GM12878 (cell line): ENCODE data around the gene EBF3. TPM values are rescaled to one million over a fixed set of nuclear protein-coding genes. Genes with fewer than 3 reads are reported as not detected.

Source experiments
- ATAC-seq: fragments of 200-7000 bp; cut with Tn5 transposase; 3 replicates; pipeline ENCODE4 v1.9.1; 2020; ENCODE audit warnings: mild to moderate bottlenecking, moderate library complexity
- BruUV-seq: library from RNA; stranded (reverse); fragments of 400-500 nt; replicated peaks from 2 replicates; lab custom pipeline; 2021; lab: Mats Ljungman, UMichigan
- CTCF ChIA-PET: fragments of 300-600 bp; sonication (Branson Sonifier 250); formaldehyde crosslinking; extraction: SDS; loops from one replicate; lab custom pipeline; 2021; ENCODE audit warnings: inconsistent platforms; lab: Yijun Ruan, JAX
- POLR2A ChIA-PET: fragments of 350-600 bp; formaldehyde crosslinking; extraction: SDS; loops from one replicate; lab custom pipeline; 2021; ENCODE audit warnings: inconsistent platforms; lab: Charles Lee
- RAD21 ChIA-PET: fragments of 300-600 bp; sonication (Branson Sonifier 250); formaldehyde crosslinking; loops from one replicate; lab custom pipeline; 2023; ENCODE audit warnings: antibody characterized with exemption; ENCODE audit not compliant: unreplicated experiment; lab: Charles Lee
- SMC1A ChIA-PET: fragments of 300-600 bp; sonication (Branson Sonifier 250); formaldehyde crosslinking; loops from one replicate; lab custom pipeline; 2023; ENCODE audit not compliant: unreplicated experiment, uncharacterized antibody; lab: Charles Lee
- DNase-seq: peaks from one replicate; pipeline ENCODE4 v3.0.0-alpha.2; 2011; ENCODE audit warnings: low read depth, low spot score
- FAIRE-seq: peaks from 3 replicates; lab custom pipeline; 2011; peaks lifted over from hg19 to GRCh38; lab: Jason Lieb, UNC
- H2AFZ ChIP-seq: 2 replicates; pipeline ENCODE4 v1.6.0; 2011; ENCODE audit warnings: low read depth, low read length, control low read depth; ENCODE audit not compliant: control insufficient read depth
- H3K27ac ChIP-seq: 2 replicates; pipeline ENCODE4 v1.5.1; 2011; ENCODE audit warnings: control low read depth; ENCODE audit not compliant: control insufficient read depth, insufficient read depth
- H3K27me3 ChIP-seq, 2 experiments: replicated peaks in 1 of 2; 2 replicates each; pipeline versions ENCODE4 v1.6.0 to v1.6.1; 2011; ENCODE audit warnings: low read length in 1 of 2; ENCODE audit not compliant: control insufficient read depth in 2 of 2, insufficient read depth in 2 of 2
- H3K36me3 ChIP-seq, 2 experiments: 2 replicates each; pipeline ENCODE4 v1.5.1; 2011; ENCODE audit warnings: low read length in 1 of 2; ENCODE audit not compliant: control insufficient read depth in 2 of 2, insufficient read depth in 2 of 2
- H3K4me1 ChIP-seq: 2 replicates; pipeline ENCODE4 v1.6.1; 2011; ENCODE audit warnings: mild to moderate bottlenecking, low read length, moderate library complexity, mixed read lengths; ENCODE audit not compliant: control insufficient read depth, insufficient read depth
- H3K4me2 ChIP-seq: 2 replicates; pipeline ENCODE4 v1.6.0; 2011; ENCODE audit warnings: control low read depth; ENCODE audit not compliant: control insufficient read depth, insufficient read depth
- H3K4me3 ChIP-seq: fragments of 200-600 bp; sonication (generic); 2 replicates; pipeline ENCODE4 v1.5.1; 2016
- H3K79me2 ChIP-seq: 2 replicates; pipeline ENCODE4 v1.6.0; 2011; ENCODE audit warnings: low read length; ENCODE audit not compliant: control insufficient read depth, insufficient read depth
- H3K9ac ChIP-seq: 2 replicates; pipeline ENCODE4 v1.8.0; 2011; ENCODE audit warnings: low read length, control low read depth, mixed read lengths; ENCODE audit not compliant: control insufficient read depth, insufficient read depth
- H3K9me3 ChIP-seq: replicated peaks from 3 replicates; pipeline ENCODE4 v1.5.1; 2011; ENCODE audit warnings: mild to moderate bottlenecking, low read length; ENCODE audit not compliant: control insufficient read depth, insufficient read depth
- H4K20me1 ChIP-seq: 2 replicates; pipeline ENCODE4 v1.6.0; 2011; ENCODE audit not compliant: control insufficient read depth, insufficient read depth
- BCL3 ChIP-seq: IDR thresholded peaks from 2 replicates; pipeline ENCODE4 v1.6.1; 2011; ENCODE audit warnings: borderline replicate concordance, low read depth, mild to moderate bottlenecking, moderate library complexity, low read length; ENCODE audit not compliant: insufficient read depth, poor library complexity, severe bottlenecking
- EED ChIP-seq: sonication (generic); IDR thresholded peaks from 2 replicates; pipeline ENCODE4 v1.6.1; 2016; ENCODE audit warnings: antibody characterized with exemption, low read depth
- MTA2 ChIP-seq: fragments of 450-650 bp; IDR thresholded peaks from 2 replicates; pipeline ENCODE4 v1.6.1; 2016; ENCODE audit warnings: low read depth, mild to moderate bottlenecking, moderate library complexity
- PBX3 ChIP-seq: IDR thresholded peaks from 2 replicates; pipeline ENCODE4 v1.6.1; 2011; ENCODE audit warnings: mild to moderate bottlenecking, low read depth, low read length, moderate library complexity; ENCODE audit not compliant: insufficient replicate concordance
- POLR2AphosphoS5 ChIP-seq: IDR thresholded peaks from 2 replicates; pipeline ENCODE4 v1.6.1; 2011; ENCODE audit warnings: mild to moderate bottlenecking, low read length, inconsistent platforms
- POU2F2 ChIP-seq: IDR thresholded peaks from 3 replicates; pipeline ENCODE4 v1.6.1; 2011; ENCODE audit warnings: low read depth, mild to moderate bottlenecking, low read length, borderline replicate concordance
- RELA ChIP-seq: fragments of 450-650 bp; IDR thresholded peaks from 2 replicates; pipeline ENCODE4 v1.8.0; 2014; ENCODE audit warnings: borderline replicate concordance; ENCODE audit not compliant: partially characterized antibody
- REST ChIP-seq: IDR thresholded peaks from 2 replicates; pipeline ENCODE4 v1.6.1; 2012; ENCODE audit warnings: mild to moderate bottlenecking, low read depth, low read length
- SMAD5 ChIP-seq: IDR thresholded peaks from 2 replicates; pipeline ENCODE4 v1.6.1; 2016; ENCODE audit warnings: antibody characterized with exemption, low read depth
- STAT3 ChIP-seq: IDR thresholded peaks from 2 replicates; pipeline ENCODE4 v1.6.1; 2011; ENCODE audit warnings: low read depth, low read length, improper control_type of control experiment
- TAF1 ChIP-seq: IDR thresholded peaks from 2 replicates; pipeline ENCODE4 v1.6.1; 2011; ENCODE audit warnings: mild to moderate bottlenecking, low read depth, low read length, borderline replicate concordance
- TCF7 ChIP-seq: IDR thresholded peaks from 2 replicates; pipeline ENCODE4 v1.6.1; 2014; ENCODE audit warnings: antibody characterized with exemption, borderline replicate concordance
- ZBTB33 ChIP-seq: fragments of 450-650 bp; IDR thresholded peaks from 2 replicates; pipeline ENCODE4 v1.6.1; 2017; ENCODE audit warnings: mild to moderate bottlenecking
- WGBS: methylation state at CpG from one replicate; pipeline ENCODE4 v1.1.6; 2016; ENCODE audit warnings: low lambda C conversion rate; ENCODE audit not compliant: insufficient replicate concordance, insufficient coverage; ENCODE audit errors: missing lambda C conversion rate; 5-methylcytosine and 5-hydroxymethylcytosine counted together
- in situ Hi-C: fragments of 300-500 bp; cut with MboI; formaldehyde crosslinking; loops from 9 replicates; pipeline ENCODE4 v1.14.3; 2018; ENCODE audit warnings: mixed read lengths
- intact Hi-C: fragments of 100-400 bp; cut with micrococcal nuclease; formaldehyde crosslinking; loops from one replicate; pipeline ENCODE4 v1.14.2; 2022; ENCODE audit not compliant: unreplicated experiment
- polyA plus RNA-seq, 11 experiments: library from polyadenylated mRNA; depleted of rRNA in 4 of 11; unstranded in 6 of 11; stranded (reverse) in 5 of 11; fragments of >200 nt; fragmentation: Nextera tagmentation in 4 of 11; fragmentation: Illumina TruSeq in 1 of 11; extraction: Ambion mirVana in 4 of 11; extraction: Trizol in 1 of 11; gene quantifications; 1 replicate in 1 of 11; 2 replicates in 10 of 11; pipeline versions ENCODE4 v1.2.1 to v1.2.3, GENCODE V29; 2011 to 2016; ENCODE audit warnings: inconsistent platforms in 2 of 11, missing spikeins in 2 of 11, low read depth in 1 of 11
- total RNA-seq, 4 experiments: library from RNA; depleted of rRNA in 3 of 4; stranded (reverse); fragments of >200 nt in 3 of 4; fragmentation: Illumina TruSeq in 1 of 4; extraction: Trizol in 1 of 4; gene quantifications; 2 replicates each; pipeline versions ENCODE4 v1.2.1 to v1.2.3, GENCODE V29; 2013 to 2021

The EBF3 gene
- total and polyA plus RNA-seq, 10 of the 15 experiments (the other 5 are each of a cell fraction or from before 2014, with no cell fraction given), result not detected

- no peaks in the 10 kb centered on the region for H3K27me3 ChIP-seq
- POLR2A ChIA-PET, result no interaction called here
- in situ Hi-C loops (no loop called here), intact Hi-C loops (no loop called here)
- no peaks in the 10 kb centered on the region for H3K4me1 ChIP-seq
- CTCF ChIA-PET, result no interaction called here
- no peaks in the 10 kb centered on the region for H4K20me1 ChIP-seq
- ATAC-seq (no peak), DNase-seq (no peak), FAIRE-seq (no peak)
- BruUV-seq, result no TSS peak
- SMC1A ChIA-PET, result no interaction called here
- no peak overlapping the region for H3K4me2 ChIP-seq
- H3K4me3 ChIP-seq, result no peak overlapping the region
- H3K9me3 ChIP-seq, result no peaks in the 10 kb centered on the region
- H3K36me3 ChIP-seq, result no peaks in the 10 kb centered on the region
- no peak overlapping the region for H3K27ac ChIP-seq
- H3K9ac ChIP-seq, result no peak overlapping the region
- H3K79me2 ChIP-seq, result no peaks in the 10 kb centered on the region
- 47% methylated on average over 16 of the region's 18 CpGs for WGBS
- H2AFZ ChIP-seq, result no peak overlapping the region
- RAD21 ChIA-PET, result no interaction called here
- TF ChIP-seq STAT3 (no peak), SMAD5 (no peak), POU2F2 (no peak), TCF7 (no peak), ZBTB33 (no peak), EED (no peak), BCL3 (no peak), TAF1 (no peak), RELA (no peak), REST (no peak), PBX3 (no peak), MTA2 (no peak), POLR2AphosphoS5 (no peak)
These were observed 95.5 kb downstream of the EBF3 start for GRCh38 chr10:129868449-129869035.
